ENCODE data around the gene RNF157. TPM values are rescaled to one million over a fixed set of nuclear protein-coding genes. Genes with fewer than 3 reads are reported as not detected.
A peak's percentile ranks its signal among the peaks of the same experiment; 100 is the strongest.
"Not testable (repeated sequence)": the region's sequence is repeated elsewhere in the genome, so short reads cannot be mapped to it uniquely, and the experiment has no call there.

Gene RNF157
- total RNA-seq, 2 donors from 2014 or later, result 46.6 to 124 TPM

DNA sequence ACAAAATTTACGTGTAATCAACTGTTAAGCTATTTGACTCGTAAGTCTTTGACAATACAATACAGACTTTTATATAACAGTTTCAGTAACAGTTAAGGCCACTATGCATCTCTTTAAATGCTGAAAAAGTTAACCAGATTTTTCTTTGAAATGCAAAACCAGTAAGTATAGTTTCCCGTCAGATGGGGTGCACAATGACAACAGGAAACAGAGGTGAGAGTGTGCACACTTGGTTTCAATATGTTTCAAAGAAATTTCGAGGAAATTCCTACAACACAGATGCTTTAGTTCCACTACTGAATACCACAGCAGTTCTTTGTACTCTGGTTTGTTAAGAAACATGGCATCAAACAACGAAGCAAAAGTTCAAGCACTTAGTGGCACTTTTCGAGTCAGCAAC, 48.4 kb downstream of the RNF157 start:
- Mint-ChIP-seq H3K4me1 (ENCODE audit: low read depth in 2 of 2) (peaks cover 56 to 57% of the 10 kb centered on the region in 2 donors), H3K27me3 (no peaks in the 10 kb centered on the region), H3K27ac (peak overlapping the region; percentile 93 to 99), H3K4me3 (peak overlapping the region; percentile 84), H3K9me3 (peaks cover 3% of the 10 kb centered on the region), H3K36me3 (peaks cover 37% of the 10 kb centered on the region)
- ATAC-seq, result peak; percentile 94 to 95
- DNase-seq (ENCODE audit: low spot score), result peak; percentile 74

- ATAC-seq (no peak), DNase-seq (ENCODE audit: low spot score) (no peak)
- H3K27ac Mint-ChIP-seq, result peak overlapping the region; percentile 93 to 99
- H3K36me3 Mint-ChIP-seq, result peaks cover 36% of the 10 kb centered on the region
- H3K4me1 Mint-ChIP-seq (ENCODE audit: low read depth in 2 of 2), result peaks cover 55 to 56% of the 10 kb centered on the region in 2 donors
- no peaks in the 10 kb centered on the region for H3K27me3 Mint-ChIP-seq
- peak overlapping the region; percentile 54 for H3K4me3 Mint-ChIP-seq
- peaks cover 3% of the 10 kb centered on the region for H3K9me3 Mint-ChIP-seq
Observed at GRCh38 chr17:76189741-76190140, 50.6 kb downstream of the RNF157 start.

- peaks cover 32% of the 10 kb centered on the region for H3K36me3 Mint-ChIP-seq
- ATAC-seq (no peak), DNase-seq (ENCODE audit: low spot score) (no peak)
- H3K9me3 Mint-ChIP-seq, result peaks cover 3% of the 10 kb centered on the region
- H3K27ac Mint-ChIP-seq, result peak overlapping the region; percentile 93 to 99
- peak overlapping the region; percentile 54 for H3K4me3 Mint-ChIP-seq
- H3K4me1 Mint-ChIP-seq (ENCODE audit: low read depth in 2 of 2), result peaks cover 54 to 58% of the 10 kb centered on the region in 2 donors
- no peaks in the 10 kb centered on the region for H3K27me3 Mint-ChIP-seq
Observed at GRCh38 chr17:76189247-76189646, 51.0 kb downstream of the RNF157 start.

DNA sequence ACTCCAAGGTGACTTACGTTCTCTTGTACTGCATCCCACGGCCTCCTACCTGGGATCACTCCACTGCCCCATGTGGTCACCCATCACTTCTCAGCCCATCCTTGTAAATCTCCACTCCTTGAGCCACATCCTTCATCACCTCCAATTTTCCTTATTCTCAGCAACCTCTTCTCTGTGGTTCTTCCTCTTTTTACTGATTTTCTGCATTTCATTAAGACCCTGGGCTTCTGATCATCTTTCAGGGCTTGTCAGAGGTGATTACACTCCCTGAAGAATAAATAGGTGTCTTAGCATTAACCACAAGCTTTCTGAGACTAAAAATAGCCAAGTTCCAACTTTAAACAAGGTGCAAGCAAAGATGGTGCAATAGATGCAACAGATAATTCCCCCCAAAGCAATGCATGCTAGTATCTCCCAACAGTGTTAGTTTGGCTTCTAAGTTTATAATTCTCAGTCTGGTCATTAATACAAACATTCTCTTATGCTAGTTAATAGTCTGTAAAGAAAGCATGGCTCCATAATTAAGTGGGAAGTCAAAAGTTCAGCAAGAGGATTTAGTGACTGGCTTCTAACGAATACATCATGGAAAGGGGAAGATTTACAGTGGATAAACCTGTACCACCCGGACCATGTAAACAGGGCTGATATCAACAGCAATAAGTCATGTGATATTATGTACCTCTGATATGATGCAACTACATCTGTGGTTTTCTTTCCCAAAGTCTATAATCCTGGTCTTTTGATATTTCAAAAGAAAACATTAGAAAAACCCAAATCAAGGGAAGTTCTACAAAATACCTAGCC, 51.9 kb downstream of the RNF157 start:
- Mint-ChIP-seq H3K4me1 (ENCODE audit: low read depth in 2 of 2) (peaks cover 47 to 52% of the 10 kb centered on the region in 2 donors), H3K27ac (peak overlapping the region; percentile 93 to 99), H3K36me3 (peaks cover 28% of the 10 kb centered on the region), H3K27me3 (no peaks in the 10 kb centered on the region), H3K9me3 (no peaks in the 10 kb centered on the region), H3K4me3 (peak overlapping the region; percentile 49)
- ATAC-seq, result no peak
- no peak for DNase-seq (ENCODE audit: low spot score)

DNA sequence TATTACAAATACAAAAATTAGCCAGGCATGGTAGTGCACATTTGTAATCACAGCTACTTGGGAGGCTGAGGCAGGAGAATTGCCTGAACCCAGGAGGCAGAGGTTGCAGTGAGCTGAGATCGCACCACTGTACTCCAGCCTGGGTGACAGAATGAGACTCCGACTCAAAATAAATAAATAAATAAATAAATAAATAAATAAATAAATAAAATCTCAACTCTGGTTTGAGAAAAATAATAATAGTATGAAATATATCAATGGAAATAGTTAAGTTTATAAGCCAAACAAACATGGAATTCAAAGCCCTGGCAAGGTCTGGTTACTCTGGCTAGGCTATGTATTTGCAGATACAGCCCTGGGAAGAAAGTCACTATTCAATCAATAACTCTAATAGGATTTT, 53.5 kb downstream of the RNF157 start:
- not testable (repeated sequence) for H3K27me3 Mint-ChIP-seq; DNase-seq (ENCODE audit: low spot score); H3K9me3 Mint-ChIP-seq; ATAC-seq
- Mint-ChIP-seq H3K4me3 (peak overlapping the region; percentile 42), H3K4me1 (ENCODE audit: low read depth in 2 of 2) (peaks cover 38 to 43% of the 10 kb centered on the region in 2 donors), H3K27ac (peak overlapping the region; percentile 57 to 93), H3K36me3 (peaks cover 21% of the 10 kb centered on the region)

GRCh38 chr17:76184290-76184689, 56.0 kb downstream of the RNF157 start:
- Mint-ChIP-seq H3K36me3 (peaks cover 17% of the 10 kb centered on the region), H3K4me3 (no peak overlapping the region)

GRCh38 chr17:76182016-76182764, 58.1 kb downstream of the RNF157 start:
- Mint-ChIP-seq H3K36me3 (peaks cover 4% of the 10 kb centered on the region), H3K4me3 (no peak overlapping the region), H3K4me1 (ENCODE audit: low read depth in 2 of 2) (peaks cover 35 to 36% of the 10 kb centered on the region in 2 donors), H3K9me3 (no peaks in the 10 kb centered on the region), H3K27ac (peak overlapping the region; percentile 93 to 99), H3K27me3 (no peaks in the 10 kb centered on the region)
- ATAC-seq, result peak; percentile 84 to 91
- DNase-seq (ENCODE audit: low spot score), result peak; percentile 91

More at GRCh38 chr17:76184290-76184689, 56.0 kb downstream of the RNF157 start:
- H3K27me3 Mint-ChIP-seq, result no peaks in the 10 kb centered on the region
- no peak for ATAC-seq
- peaks cover 47% of the 10 kb centered on the region in 2 donors for H3K4me1 Mint-ChIP-seq (ENCODE audit: low read depth in 2 of 2)
- no peaks in the 10 kb centered on the region for H3K9me3 Mint-ChIP-seq
- DNase-seq (ENCODE audit: low spot score), result no peak
- H3K27ac Mint-ChIP-seq, result peak overlapping the region; percentile 52 to 77

GRCh38 chr17:76179496-76180467, 60.5 kb downstream of the RNF157 start:
- Mint-ChIP-seq H3K4me1 (ENCODE audit: low read depth in 2 of 2) (peaks cover 30 to 32% of the 10 kb centered on the region in 2 donors), H3K27me3 (no peaks in the 10 kb centered on the region), H3K36me3 (peaks cover 1% of the 10 kb centered on the region), H3K27ac (peak overlapping the region; percentile 93 to 99), H3K9me3 (no peaks in the 10 kb centered on the region), H3K4me3 (peak overlapping the region; percentile 67)
- DNase-seq (ENCODE audit: low spot score), result no peak
- peak; percentile 79 to 86 for ATAC-seq

DNA sequence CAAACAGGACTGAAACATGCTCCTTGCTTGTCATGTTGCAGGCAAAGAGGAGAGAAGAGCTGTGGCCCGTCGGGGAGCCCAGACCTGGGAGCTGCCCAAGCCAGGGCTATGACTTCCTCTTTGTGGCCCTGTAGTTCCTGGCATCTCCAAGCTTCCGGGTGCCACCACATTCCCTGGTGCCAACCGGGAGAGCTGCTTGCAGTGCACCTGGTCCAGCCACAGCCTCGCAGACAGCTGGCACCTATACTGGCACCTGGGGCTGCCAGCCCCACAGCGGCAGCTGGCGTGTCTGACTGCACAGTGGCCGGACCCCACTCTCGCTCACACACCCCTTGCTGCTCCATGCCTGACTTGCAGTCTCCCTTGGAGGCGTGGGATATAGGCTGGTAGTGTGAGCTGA, 62.2 kb downstream of the RNF157 start:
- Mint-ChIP-seq H3K4me3 (no peak overlapping the region), H3K27ac (peak overlapping the region; percentile 93 to 99), H3K36me3 (no peaks in the 10 kb centered on the region), H3K4me1 (ENCODE audit: low read depth in 2 of 2) (peaks cover 27% of the 10 kb centered on the region in 2 donors), H3K27me3 (no peaks in the 10 kb centered on the region), H3K9me3 (no peaks in the 10 kb centered on the region)
- no peak for DNase-seq (ENCODE audit: low spot score)
- no peak for ATAC-seq

- Mint-ChIP-seq H3K27ac (no peak overlapping the region), H3K4me1 (ENCODE audit: low read depth in 2 of 2) (peaks cover 23% of the 10 kb centered on the region in 2 donors)
Observed at GRCh38 chr17:76176701-76177574, 63.4 kb downstream of the RNF157 start.

DNA sequence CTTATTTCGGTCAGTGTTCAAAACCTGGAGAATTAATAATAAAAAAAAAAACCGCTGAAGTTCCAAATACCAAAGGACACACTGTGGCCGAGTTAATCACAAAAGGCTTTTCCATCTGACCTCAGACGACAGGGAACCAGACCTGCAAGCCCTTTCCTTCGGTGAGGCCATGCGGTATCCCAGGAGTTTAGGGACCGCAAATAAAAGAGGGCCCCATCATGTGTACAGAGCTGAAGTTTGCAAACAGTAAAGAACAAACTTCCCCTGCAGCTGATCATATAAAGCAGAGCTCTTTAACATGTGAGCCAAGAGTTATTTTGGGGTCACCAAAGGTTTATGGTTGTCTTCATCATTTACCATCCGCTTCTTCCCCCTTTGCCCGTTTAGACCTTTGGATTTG, 66.3 kb downstream of the RNF157 start:
- Mint-ChIP-seq H3K4me3 (no peak overlapping the region), H3K36me3 (peaks cover 3% of the 10 kb centered on the region), H3K27ac (no peak overlapping the region), H3K9me3 (no peaks in the 10 kb centered on the region), H3K4me1 (ENCODE audit: low read depth in 2 of 2) (peaks cover 3 to 5% of the 10 kb centered on the region in 2 donors), H3K27me3 (no peaks in the 10 kb centered on the region)
- no peak for DNase-seq (ENCODE audit: low spot score)
- ATAC-seq, result no peak

More at GRCh38 chr17:76176701-76177574, 63.4 kb downstream of the RNF157 start:
- H3K4me3 Mint-ChIP-seq, result no peak overlapping the region
- DNase-seq (ENCODE audit: low spot score), result no peak
- H3K36me3 Mint-ChIP-seq, result no peaks in the 10 kb centered on the region
- H3K27me3 Mint-ChIP-seq, result no peaks in the 10 kb centered on the region
- H3K9me3 Mint-ChIP-seq, result no peaks in the 10 kb centered on the region
- ATAC-seq, result no peak

GRCh38 chr17:76173474-76173873, 66.8 kb downstream of the RNF157 start:
- H3K9me3 Mint-ChIP-seq, result no peaks in the 10 kb centered on the region
- no peaks in the 10 kb centered on the region for H3K27me3 Mint-ChIP-seq
- peaks cover 9% of the 10 kb centered on the region for H3K36me3 Mint-ChIP-seq
- H3K4me3 Mint-ChIP-seq, result no peak overlapping the region
- DNase-seq (ENCODE audit: low spot score) (no peak), ATAC-seq (no peak)
- H3K27ac Mint-ChIP-seq, result no peak overlapping the region
- H3K4me1 Mint-ChIP-seq (ENCODE audit: low read depth in 2 of 2), result peaks cover 0 to 4% of the 10 kb centered on the region in 2 donors

All from natural killer cell treated with Interleukin-12 subunit alpha and Interleukin-12 subunit beta and Interleukin-15 and Interleukin-18, amount 100 ng/mL, for 72 hours (primary cell).